Vagina (tissue), 2 donors: Measurements from ENCODE around the gene DPP10. TPM values are rescaled to one million over a fixed set of nuclear protein-coding genes. Genes with fewer than 3 reads are reported as not detected.

Experiments used
- DNase-seq, 2 donors: peaks; one replicate each; pipeline ENCODE4 v3.0.0-alpha.2; 2017; ENCODE audit errors: extremely low spot score in 2 of 2
- H3K27ac ChIP-seq: fragments of 200-600 bp; sonication (generic); one replicate; pipeline ENCODE4 v1.5.1; 2019
- H3K27me3 ChIP-seq: fragments of 200-600 bp; sonication (generic); one replicate; pipeline ENCODE4 v1.5.1; 2019
- H3K36me3 ChIP-seq, 2 donors: fragments of 200-600 bp; sonication (generic); one replicate each; pipeline ENCODE4 v1.5.1; 2017 to 2019
- H3K4me1 ChIP-seq: fragments of 200-600 bp; sonication (generic); one replicate; pipeline ENCODE4 v1.5.1; 2019
- H3K4me3 ChIP-seq, 2 donors: fragments of 200-600 bp; sonication (generic); 1 replicate in 1 of 2; 2 replicates in 1 of 2; pipeline ENCODE4 v1.5.1; 2016 to 2019
- H3K9me3 ChIP-seq: fragments of 200-600 bp; sonication (generic); one replicate; pipeline ENCODE4 v1.5.1; 2019
- CTCF ChIP-seq, 3 experiments: fragments of 450-650 bp in 2 of 3; fragments of 200-600 bp in 1 of 3; sonication (generic) in 1 of 3; IDR thresholded peaks; one replicate each; pipeline ENCODE4 v1.5.1; 2017 to 2019; ENCODE audit warnings: antibody characterized with exemption in 3 of 3, mild to moderate bottlenecking in 2 of 3, moderate library complexity in 2 of 3
- POLR2A ChIP-seq, 2 donors: fragments of 450-650 bp; IDR thresholded peaks; one replicate each; pipeline ENCODE4 v1.6.1; 2017; ENCODE audit warnings: antibody characterized with exemption in 2 of 2, mild to moderate bottlenecking in 2 of 2, moderate library complexity in 2 of 2
- POLR2AphosphoS5 ChIP-seq, 2 donors: sonication (generic); formaldehyde crosslinking; IDR thresholded peaks; one replicate each; pipeline ENCODE4 v1.9.0; 2017; ENCODE audit warnings: antibody characterized with exemption in 2 of 2, mild to moderate bottlenecking in 2 of 2, low read depth in 1 of 2; ENCODE audit not compliant: insufficient read depth in 1 of 2
- intact Hi-C: fragments of 100-400 bp; cut with DNase I; formaldehyde crosslinking; loops from one replicate; pipeline ENCODE4 v1.15.1; 2023
- total RNA-seq: library from RNA; depleted of rRNA; stranded (reverse); fragments of >200 nt; gene quantifications from one replicate; pipeline ENCODE4 v1.2.3, GENCODE V29; 2016

Gene DPP10
- total RNA-seq, 1 donor from 2014 or later, result not detected

- H3K27ac ChIP-seq, result no peak overlapping the region
- no peak for DNase-seq
Measured at GRCh38 chr2:114534116-114535084, 92.0 kb downstream of the DPP10 start.

GRCh38 chr2:114537777-114538176 is 95.3 kb downstream of the DPP10 start:
- Histone ChIP-seq H3K9me3 (no peaks in the 10 kb centered on the region), H3K4me1 (no peaks in the 10 kb centered on the region), H3K36me3 (no peaks in the 10 kb centered on the region), H3K27ac (no peak overlapping the region), H3K4me3 (no peak overlapping the region), H3K27me3 (no peaks in the 10 kb centered on the region)
- intact Hi-C loops, result no loop called here
- DNase-seq, result no peak
- TF ChIP-seq CTCF (IDR thresholded peaks at IDR 0.05), result no peak
- no peak for TF ChIP-seq POLR2AphosphoS5 (IDR thresholded peaks at IDR 0.05; ENCODE audit: insufficient read depth in 1 of 2, low read depth in 1 of 2)
- no peak for TF ChIP-seq POLR2A (IDR thresholded peaks at IDR 0.05)

More at GRCh38 chr2:114534116-114535084, 92.0 kb downstream of the DPP10 start:
- no peaks in the 10 kb centered on the region for H3K4me1 ChIP-seq
- H3K4me3 ChIP-seq, result no peak overlapping the region
- TF ChIP-seq CTCF (IDR thresholded peaks at IDR 0.05), result no peak
- no peak for TF ChIP-seq POLR2A (IDR thresholded peaks at IDR 0.05)
- TF ChIP-seq POLR2AphosphoS5 (IDR thresholded peaks at IDR 0.05; ENCODE audit: insufficient read depth in 1 of 2, low read depth in 1 of 2), result no peak
- H3K9me3 ChIP-seq, result no peaks in the 10 kb centered on the region
- intact Hi-C loops, result no loop called here
- H3K27me3 ChIP-seq, result no peaks in the 10 kb centered on the region
- no peaks in the 10 kb centered on the region for H3K36me3 ChIP-seq

- TF ChIP-seq POLR2A (IDR thresholded peaks at IDR 0.05) (no peak), CTCF (IDR thresholded peaks at IDR 0.05) (no peak), POLR2AphosphoS5 (IDR thresholded peaks at IDR 0.05; ENCODE audit: insufficient read depth in 1 of 2, low read depth in 1 of 2) (no peak)
- Histone ChIP-seq H3K36me3 (no peaks in the 10 kb centered on the region), H3K4me1 (no peaks in the 10 kb centered on the region), H3K27ac (no peak overlapping the region), H3K27me3 (no peaks in the 10 kb centered on the region), H3K9me3 (no peaks in the 10 kb centered on the region), H3K4me3 (no peak overlapping the region)
- DNase-seq, result no peak
- intact Hi-C loops, result no loop called here
Measured at GRCh38 chr2:114542695-114543094, 100.3 kb downstream of the DPP10 start.

GRCh38 chr2:114543236-114543766 is 100.9 kb downstream of the DPP10 start:
- H3K27ac ChIP-seq, result no peak overlapping the region
- intact Hi-C loops, result no loop called here
- no peaks in the 10 kb centered on the region for H3K36me3 ChIP-seq
- no peaks in the 10 kb centered on the region for H3K9me3 ChIP-seq
- DNase-seq, result no peak
- no peaks in the 10 kb centered on the region for H3K27me3 ChIP-seq
- H3K4me1 ChIP-seq, result no peaks in the 10 kb centered on the region
- TF ChIP-seq CTCF (IDR thresholded peaks at IDR 0.05), result no peak
- no peak for TF ChIP-seq POLR2AphosphoS5 (IDR thresholded peaks at IDR 0.05; ENCODE audit: insufficient read depth in 1 of 2, low read depth in 1 of 2)
- no peak for TF ChIP-seq POLR2A (IDR thresholded peaks at IDR 0.05)
- peak overlapping the region in 1 of 2 donors; percentile 21 for H3K4me3 ChIP-seq

GRCh38 chr2:114545052-114545451 is 102.6 kb downstream of the DPP10 start:
- Histone ChIP-seq H3K4me3 (no peak overlapping the region), H3K27ac (no peak overlapping the region), H3K9me3 (no peaks in the 10 kb centered on the region), H3K36me3 (no peaks in the 10 kb centered on the region), H3K4me1 (no peaks in the 10 kb centered on the region), H3K27me3 (no peaks in the 10 kb centered on the region)
- intact Hi-C loops, result no loop called here
- TF ChIP-seq CTCF (IDR thresholded peaks at IDR 0.05), result no peak
- no peak for TF ChIP-seq POLR2AphosphoS5 (IDR thresholded peaks at IDR 0.05; ENCODE audit: insufficient read depth in 1 of 2, low read depth in 1 of 2)
- TF ChIP-seq POLR2A (IDR thresholded peaks at IDR 0.05), result no peak
- no peak for DNase-seq
